Hippocampal formation (tissue), 2 donors: ENCODE results near the gene SOST.

Experiments used
- DNase-seq, 2 donors: peaks; one replicate each; lab custom pipeline; 2025; lab: John Stamatoyannopoulos, UW

The SOST gene

GRCh38 chr17:43707184-43707583, 51.4 kb downstream of the SOST start:
- no peak for DNase-seq

GRCh38 chr17:43706235-43706634, 52.4 kb downstream of the SOST start:
- no peak for DNase-seq
